ENCODE measurements around the gene ARL16. TPM values are rescaled to one million over a fixed set of nuclear protein-coding genes. Genes with fewer than 3 reads are reported as not detected.

The ARL16 gene
- total RNA-seq, 1 experiment from 2014 or later, result 49.8 TPM

GRCh38 chr17:81672504-81672903 is 11.1 kb downstream of the ARL16 start:
- TF ChIP-seq CTCF (IDR thresholded peaks at IDR 0.05; ENCODE audit: insufficient read depth in 1 of 2, low read depth in 1 of 2, low read length in 1 of 2, severe bottlenecking in 1 of 2, unreplicated experiment in 1 of 2), result no peak
- Mint-ChIP-seq H3K27me3 (ENCODE audit: insufficient read depth, unreplicated experiment) (no peaks in the 10 kb centered on the region), H3K36me3 (ENCODE audit: insufficient read depth, unreplicated experiment) (peaks cover 89% of the 10 kb centered on the region), H3K4me3 (ENCODE audit: unreplicated experiment) (no peak overlapping the region), H3K9me3 (ENCODE audit: unreplicated experiment) (no peaks in the 10 kb centered on the region), H3K27ac (ENCODE audit: unreplicated experiment) (no peak overlapping the region), H3K4me1 (ENCODE audit: low read depth, unreplicated experiment) (peaks cover 14% of the 10 kb centered on the region)
- ChIA-PET CTCF (no interaction called here), POLR2A (interaction anchor here (0.6 kb wide), 1 partner anchor 791 kb away, joined by 3 read pairs; no protein-coding TSS in a partner anchor)
- peaks cover 4% of the 10 kb centered on the region; the same call in 1 of the 2 replicates for H3K4me1 ChIP-seq
- H3K9me3 ChIP-seq, result no peaks in the 10 kb centered on the region
- no peak for DNase-seq
- intact Hi-C loops (cut with micrococcal nuclease; ENCODE audit: unreplicated experiment), result no loop called here
- no TSS peak for BruUV-seq (replicated peaks)
- peaks cover 7% of the 10 kb centered on the region; the same call in 1 of the 2 replicates for H3K36me3 ChIP-seq (ENCODE audit: control insufficient read depth, insufficient read depth, low read length)
- no peaks in the 10 kb centered on the region for H3K27me3 ChIP-seq (replicated peaks; ENCODE audit: control insufficient read depth, insufficient read depth, low read length)
- no peak overlapping the region for H3K4me3 ChIP-seq (ENCODE audit: low read depth, low read length)

GRCh38 chr17:81667754-81668153 is 15.8 kb downstream of the ARL16 start:
- no TSS peak for BruUV-seq (replicated peaks)
- Mint-ChIP-seq H3K9me3 (ENCODE audit: unreplicated experiment) (no peaks in the 10 kb centered on the region), H3K36me3 (ENCODE audit: insufficient read depth, unreplicated experiment) (peaks cover 67% of the 10 kb centered on the region), H3K4me1 (ENCODE audit: low read depth, unreplicated experiment) (peaks cover 24% of the 10 kb centered on the region), H3K27me3 (ENCODE audit: insufficient read depth, unreplicated experiment) (no peaks in the 10 kb centered on the region), H3K4me3 (ENCODE audit: unreplicated experiment) (peak overlapping the region; percentile 90), H3K27ac (ENCODE audit: unreplicated experiment) (peak overlapping the region; percentile 86)
- Histone ChIP-seq H3K9me3 (no peaks in the 10 kb centered on the region), H3K4me1 (peaks cover 14% of the 10 kb centered on the region), H3K27me3 (replicated peaks; ENCODE audit: control insufficient read depth, insufficient read depth, low read length) (no peaks in the 10 kb centered on the region), H3K4me3 (ENCODE audit: low read depth, low read length) (no peak overlapping the region; the same call in 1 of the 2 replicates), H3K36me3 (ENCODE audit: control insufficient read depth, insufficient read depth, low read length) (peaks cover 6% of the 10 kb centered on the region; the same call in 1 of the 2 replicates)
- POLR2A ChIA-PET, result interaction anchor here (0.7 to 1.6 kb wide), 2 partner anchors 15 to 370 kb away, joined by 5 to 13 read pairs; partner anchors contain the start of gene DCXR
- intact Hi-C loops (cut with micrococcal nuclease; ENCODE audit: unreplicated experiment), result no loop called here
- no peak for TF ChIP-seq CTCF (IDR thresholded peaks at IDR 0.05; ENCODE audit: insufficient read depth in 1 of 2, low read depth in 1 of 2, low read length in 1 of 2, severe bottlenecking in 1 of 2, unreplicated experiment in 1 of 2)
- CTCF ChIA-PET, result interaction anchor here (0.6 kb wide), 1 partner anchor 487 kb away, joined by 4 read pairs; no protein-coding TSS in a partner anchor
- no peak for DNase-seq

DNA sequence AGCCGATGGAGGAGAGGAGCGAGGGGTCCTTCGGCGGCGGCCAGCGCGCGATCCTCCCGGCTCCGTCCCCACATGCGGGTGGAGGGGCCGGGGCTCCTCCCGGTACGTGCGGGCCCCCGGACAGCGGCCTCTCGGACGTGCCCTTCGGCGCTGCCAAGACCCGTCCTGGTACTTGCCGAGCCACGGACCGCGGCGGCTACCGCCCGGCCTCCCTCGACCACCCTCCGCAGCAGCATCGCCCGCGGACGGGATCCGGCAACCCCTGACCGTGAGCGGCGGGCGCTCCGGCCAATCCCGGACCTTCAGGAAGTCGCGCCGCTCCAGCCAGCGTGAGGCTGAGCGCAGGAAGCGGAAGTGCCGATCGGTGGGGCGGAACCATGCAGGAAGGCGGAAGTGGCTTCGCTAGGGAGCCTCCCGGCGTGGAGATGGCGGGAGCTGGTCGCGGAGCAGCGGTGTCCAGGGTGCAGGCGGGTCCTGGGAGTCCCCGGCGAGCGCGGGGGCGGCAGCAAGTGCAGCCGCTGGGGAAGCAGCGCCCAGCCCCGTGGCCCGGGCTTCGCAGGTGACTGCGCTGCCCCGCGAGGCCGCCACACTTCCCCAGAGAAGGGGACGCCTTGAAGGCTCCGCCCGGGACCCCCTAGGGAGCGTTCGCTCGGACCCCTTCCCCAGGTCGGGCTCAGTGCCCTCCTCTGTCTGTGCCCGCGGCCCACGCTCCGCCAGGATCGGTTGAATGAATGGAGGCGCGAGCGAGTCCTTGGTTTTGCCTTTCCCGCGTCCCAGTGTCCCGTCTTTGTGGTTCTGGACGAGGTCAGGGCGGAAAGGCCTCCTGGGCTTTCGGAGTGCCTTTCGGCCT is 17.0 kb downstream of the ARL16 start, which contains the start of the genes CCDC137 and OXLD1:
Gene CCDC137, plus strand, starts transcription at position 396 of the 850 bp plus-strand sequence. Its CDS starts 30 bp downstream, at position 426.
Gene OXLD1, minus strand, starts transcription at position 264 of the 850 bp plus-strand sequence. Its CDS starts 28 bp downstream, at position 236.
- H3K4me3 Mint-ChIP-seq (ENCODE audit: unreplicated experiment), result peak within 1 kb of the TSS; percentile 90

More for the DNA sequence above, 17.0 kb downstream of the ARL16 start, which contains the start of the genes CCDC137 and OXLD1:
- peak within 1 kb of the TSS; percentile 86 for H3K27ac Mint-ChIP-seq (ENCODE audit: unreplicated experiment)
- H3K27me3 Mint-ChIP-seq (ENCODE audit: insufficient read depth, unreplicated experiment), result no peaks in the 10 kb centered on the region
- peaks cover 6% of the 10 kb centered on the region; the same call in 1 of the 2 replicates for H3K36me3 ChIP-seq (ENCODE audit: control insufficient read depth, insufficient read depth, low read length)
- no peaks in the 10 kb centered on the region for H3K9me3 Mint-ChIP-seq (ENCODE audit: unreplicated experiment)
- H3K4me3 ChIP-seq (ENCODE audit: low read depth, low read length), result peak within 1 kb of the TSS; percentile 96
- no TSS peak for BruUV-seq (replicated peaks)
- peaks cover 24% of the 10 kb centered on the region for H3K4me1 Mint-ChIP-seq (ENCODE audit: low read depth, unreplicated experiment)
- intact Hi-C loops (cut with micrococcal nuclease; ENCODE audit: unreplicated experiment), result no loop called here
- TF ChIP-seq CTCF (IDR thresholded peaks at IDR 0.05; ENCODE audit: insufficient read depth in 1 of 2, low read depth in 1 of 2, low read length in 1 of 2, severe bottlenecking in 1 of 2, unreplicated experiment in 1 of 2), result no peak
- no peaks in the 10 kb centered on the region for H3K9me3 ChIP-seq
- H3K36me3 Mint-ChIP-seq (ENCODE audit: insufficient read depth, unreplicated experiment), result peaks cover 56% of the 10 kb centered on the region
- ChIA-PET POLR2A (interaction anchor here (0.6 to 0.9 kb wide), 3 partner anchors 11 to 360 kb away, joined by 3 to 6 read pairs (median 4); partner anchors contain the start of genes ARL16 and HGS), CTCF (no interaction called here)
- DNase-seq, result peak; percentile 97 to 98
- no peaks in the 10 kb centered on the region for H3K27me3 ChIP-seq (replicated peaks; ENCODE audit: control insufficient read depth, insufficient read depth, low read length)
- peaks cover 14% of the 10 kb centered on the region for H3K4me1 ChIP-seq
